ENCODE results near the gene METAP1D. TPM values are rescaled to one million over a fixed set of nuclear protein-coding genes. Genes with fewer than 3 reads are reported as not detected.

METAP1D gene
- total RNA-seq, 1 experiment from 2014 or later, result 5.2 TPM

DNA sequence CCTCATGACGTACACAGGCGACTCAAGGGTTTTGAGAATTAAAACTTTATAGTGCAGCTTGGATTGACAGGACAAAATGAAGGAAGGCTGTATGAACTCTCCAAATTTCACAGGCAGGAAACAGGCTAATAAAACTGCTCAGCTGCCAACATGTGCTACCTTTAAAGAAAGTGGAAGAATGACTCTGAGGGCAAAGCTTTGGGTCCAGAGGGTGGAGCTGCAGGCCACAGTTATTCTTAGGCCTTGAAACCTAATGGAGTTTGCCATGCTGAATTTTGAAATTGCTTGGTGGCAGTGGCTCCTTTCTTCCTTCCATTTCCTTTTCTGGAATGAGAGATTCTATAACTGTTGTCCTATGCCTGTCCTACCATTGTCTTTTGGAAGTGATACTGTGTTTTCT, 42.7 kb upstream of the METAP1D start:
- Histone ChIP-seq H2BK120ac (ENCODE audit: low read depth, low read length, poor library complexity, severe bottlenecking) (no peak overlapping the region), H4K8ac (replicated peaks; ENCODE audit: insufficient read length, low read depth, low read length) (no peak overlapping the region), H3K79me2 (ENCODE audit: insufficient read depth, low read length) (no peaks in the 10 kb centered on the region), H4K20me1 (ENCODE audit: control insufficient read depth, insufficient read depth, insufficient read length) (no peaks in the 10 kb centered on the region), H3K14ac (ENCODE audit: insufficient read depth, low read length) (no peak overlapping the region), H3K27ac (ENCODE audit: insufficient read length, low read depth, low read length) (no peak overlapping the region), H3K23me2 (ENCODE audit: insufficient read length, low read depth, low read length, poor library complexity, severe bottlenecking) (no peaks in the 10 kb centered on the region), H3K79me1 (ENCODE audit: insufficient read depth, low read depth, low read length, poor library complexity, severe bottlenecking) (no peaks in the 10 kb centered on the region), H3K9me3 (ENCODE audit: control insufficient read depth, low read depth, low read length) (no peaks in the 10 kb centered on the region), H2AK5ac (ENCODE audit: insufficient read length, low read length) (no peak overlapping the region), H2BK20ac (ENCODE audit: low read depth, low read length, poor library complexity, severe bottlenecking) (no peak overlapping the region), H4K91ac (ENCODE audit: insufficient read length, low read depth, low read length) (no peak overlapping the region), H3K56ac (ENCODE audit: insufficient read length, low read depth, low read length) (no peak overlapping the region), H3K4me2 (ENCODE audit: insufficient read depth, insufficient read length, low read length) (no peak overlapping the region), H3K27me3 (ENCODE audit: insufficient read depth, low read length) (no peaks in the 10 kb centered on the region), H3K18ac (ENCODE audit: insufficient read length, low read depth, low read length) (no peak overlapping the region), H3K23ac (ENCODE audit: insufficient read length, low read depth, low read length) (no peak overlapping the region), H4K5ac (ENCODE audit: insufficient read length, low read depth, low read length) (no peak overlapping the region), H2AFZ (ENCODE audit: low read length) (no peak overlapping the region), H3K9ac (ENCODE audit: extremely low read depth, insufficient read length, low read length) (no peak overlapping the region), H3K4me1 (ENCODE audit: insufficient read depth, low read length) (no peaks in the 10 kb centered on the region), H2BK15ac (ENCODE audit: low read depth, low read length) (no peak overlapping the region), H3K4ac (ENCODE audit: low read depth, low read length) (no peak overlapping the region), H3T11ph (ENCODE audit: low read length) (no peak overlapping the region), H2BK12ac (ENCODE audit: insufficient read length, low read depth, low read length) (no peak overlapping the region), H2BK5ac (ENCODE audit: insufficient read length, low read length) (no peak overlapping the region)
- Mint-ChIP-seq H3K27me3 (ENCODE audit: low read depth) (no peaks in the 10 kb centered on the region), H3K27ac (no peak overlapping the region; a peak in 1 of 7 replicates), H3K4me1 (0 out of 4 replicates have a peak, but pooled peaks cover 0 to 3% of the 10 kb centered on the region in 2 experiments), H3K36me3 (ENCODE audit: insufficient read depth in 1 of 3, low read depth in 3 of 3) (peaks cover 2 to 12% (median 10%) of the 10 kb centered on the region in 3 experiments; a peak in 4 of 7 replicates), H3K9me3 (no peaks in the 10 kb centered on the region), H3K4me3 (no peak overlapping the region)
- WGBS (ENCODE audit: extremely low coverage, insufficient read length, low lambda C conversion rate), result no CpG with 5 or more reads among the region's 2 CpGs
- peak; percentile 28; the same call in 1 of the 3 replicates for TF ChIP-seq CTCF (conservative IDR thresholded peaks at IDR 0.05)
- DNase-seq, result no peak
